ENCODE results near the gene SAE1. TPM values are rescaled to one million over a fixed set of nuclear protein-coding genes. Genes with fewer than 3 reads are reported as not detected.
A peak's percentile ranks its signal among the peaks of the same experiment; 100 is the strongest.

The SAE1 gene
- polyA plus RNA-seq, 2 of the 4 experiments (the other 2 are of a cell fraction): 206 to 249 TPM

GRCh38 chr19:47188507-47189033, 57.9 kb downstream of the SAE1 start:
- ChIA-PET CTCF (interaction anchor here (0.7 to 3.0 kb wide), 6 partner anchors 9 to 176 kb away, joined by 3 to 11 read pairs (median 4); no protein-coding TSS in a partner anchor), POLR2A (interaction anchor here (0.6 kb wide), 1 partner anchor 44 kb away, joined by 3 read pairs; no protein-coding TSS in a partner anchor)
- 77% methylated on average over 5 of the region's 5 CpGs for WGBS (ENCODE audit: missing lambda C conversion rate)
- H3K9me3 ChIP-seq: no peaks in the 10 kb centered on the region
- peaks cover 40% of the 10 kb centered on the region for H3K4me1 ChIP-seq
- FAIRE-seq (no peak), DNase-seq (ENCODE audit: low read depth in 1 of 2, low spot score in 1 of 2) (no peak), ATAC-seq (no peak)
- no peak overlapping the region for H3K4me3 ChIP-seq
- H3K4me2 ChIP-seq: no peak overlapping the region
- TF ChIP-seq USF2 (IDR thresholded peaks at IDR 0.05): no peak
- no peak for TF ChIP-seq RNF2 (IDR thresholded peaks at IDR 0.05; ENCODE audit: borderline replicate concordance, low read depth)
- no peak for TF ChIP-seq ZC3H11A (IDR thresholded peaks at IDR 0.05)
- no peak for TF ChIP-seq NR3C1 (IDR thresholded peaks at IDR 0.05)
- TF ChIP-seq ATOH8 (CRISPR knock-in tag; IDR thresholded peaks at IDR 0.05; ENCODE audit: low read depth): no peak
- TF ChIP-seq MYC (IDR thresholded peaks at IDR 0.05; ENCODE audit: borderline replicate concordance, low read length): no peak
- no peak for TF ChIP-seq RARB (CRISPR knock-in tag; IDR thresholded peaks at IDR 0.05)
- no peak for TF ChIP-seq HMGXB4 (CRISPR knock-in tag; IDR thresholded peaks at IDR 0.05; ENCODE audit: borderline replicate concordance)
- TF ChIP-seq SMC3 (IDR thresholded peaks at IDR 0.05): no peak
- TF ChIP-seq SREBF2 (IDR thresholded peaks at IDR 0.05): no peak
- peak overlapping the region in 1 of 2 experiments; percentile 79; a peak in 4 of 6 replicates for H3K27ac ChIP-seq

GRCh38 chr19:47190167-47190727, 59.6 kb downstream of the SAE1 start:
- Histone ChIP-seq H3K4me1 (peaks cover 38% of the 10 kb centered on the region), H3K4me3 (0 out of 3 replicates have a peak overlapping the region, but pooled peaks have one; percentile 8), H3K4me2 (peak overlapping the region; percentile 74), H3K9me3 (no peaks in the 10 kb centered on the region), H3K27ac (peak overlapping the region; percentile 67 to 79)
- FAIRE-seq (peak; percentile 95), DNase-seq (ENCODE audit: low read depth in 1 of 2, low spot score in 1 of 2) (peak; percentile 65 to 92), ATAC-seq (peak; percentile 78 to 88)
- ChIA-PET POLR2A (interaction anchor here (0.8 to 2.2 kb wide), 3 partner anchors 20 to 66 kb away, joined by 3 to 5 read pairs (median 4); partner anchors contain the start of gene CCDC9), CTCF (interaction anchor here (0.7 to 2.6 kb wide), 9 partner anchors 12 to 177 kb away, joined by 3 to 17 read pairs (median 4); no protein-coding TSS in a partner anchor)
- WGBS (ENCODE audit: missing lambda C conversion rate): 3% methylated on average over 12 of the region's 12 CpGs
- no peak for TF ChIP-seq SMC3 (IDR thresholded peaks at IDR 0.05)
- no peak for TF ChIP-seq EHMT2 (IDR thresholded peaks at IDR 0.05; ENCODE audit: low read depth)
- TF ChIP-seq RNF2 (IDR thresholded peaks at IDR 0.05; ENCODE audit: borderline replicate concordance, low read depth): no peak
- TF ChIP-seq FOSL2 (IDR thresholded peaks at IDR 0.05): peak; percentile 6; the same call in 1 of the 2 replicates
- peak; percentile 96 for TF ChIP-seq FOSL2 (CRISPR knock-in tag; IDR thresholded peaks at IDR 0.05)
- TF ChIP-seq HOXB5 (CRISPR knock-in tag; IDR thresholded peaks at IDR 0.05): 0 out of 2 replicates have a peak, but pooled peaks have one; percentile 41
- TF ChIP-seq GATA3 (IDR thresholded peaks at IDR 0.05; ENCODE audit: borderline replicate concordance): peak; percentile 69
- no peak for TF ChIP-seq MYC (IDR thresholded peaks at IDR 0.05; ENCODE audit: borderline replicate concordance, low read length)
- TF ChIP-seq TFCP2L1 (CRISPR knock-in tag; IDR thresholded peaks at IDR 0.05): no peak
- TF ChIP-seq MAFK (IDR thresholded peaks at IDR 0.05; ENCODE audit: partially characterized antibody): peak; percentile 98
- TF ChIP-seq POLR2AphosphoS2 (conservative IDR thresholded peaks at IDR 0.05; ENCODE audit: low read length): no peak
- peak; percentile 59 for TF ChIP-seq MAX (IDR thresholded peaks at IDR 0.05)
- TF ChIP-seq HES2 (IDR thresholded peaks at IDR 0.05): no peak
- 0 out of 4 replicates have a peak, but pooled peaks of 1 of the 2 experiments have one; percentile 42 for TF ChIP-seq CEBPB (IDR thresholded peaks at IDR 0.05)
- no peak for TF ChIP-seq RARB (CRISPR knock-in tag; IDR thresholded peaks at IDR 0.05)
- TF ChIP-seq ZSCAN20 (CRISPR knock-in tag; IDR thresholded peaks at IDR 0.05): no peak
- peak; percentile 18; the same call in 1 of the 2 replicates for TF ChIP-seq JUNB (IDR thresholded peaks at IDR 0.05)
- TF ChIP-seq E2F6 (IDR thresholded peaks at IDR 0.05; ENCODE audit: borderline replicate concordance, low read depth): no peak
- TF ChIP-seq JUN (IDR thresholded peaks at IDR 0.05): peak; percentile 30 to 82; a peak in 3 of 5 replicates
- TF ChIP-seq USF2 (IDR thresholded peaks at IDR 0.05): no peak
- peak in 1 of 2 experiments; percentile 68; a peak in 1 of 5 replicates for TF ChIP-seq EP300 (IDR thresholded peaks at IDR 0.05)
- TF ChIP-seq NFE2L2 (conservative IDR thresholded peaks at IDR 0.05; ENCODE audit: low read length): peak; percentile 82
- no peak for TF ChIP-seq BCL3 (IDR thresholded peaks at IDR 0.05)
- TF ChIP-seq ZNF302 (CRISPR knock-in tag; IDR thresholded peaks at IDR 0.05): no peak
